GM19193 (cell line): ENCODE data around the gene MRPL40.

Experiments
- POLR2A ChIP-seq: IDR thresholded peaks from 4 replicates; pipeline ENCODE4 v1.6.1; 2011; ENCODE audit not compliant: insufficient read depth, insufficient read length; ENCODE audit errors: extremely low read depth

Gene MRPL40

GRCh38 chr22:19422440-19423301 lies 9.7 kb upstream of the MRPL40 start:
- TF ChIP-seq POLR2A = no peak

- no peak for TF ChIP-seq POLR2A
These were observed 8.2 kb upstream of the MRPL40 start for GRCh38 chr22:19424186-19424500.

- TF ChIP-seq POLR2A = peak; percentile 31
These were observed 2.1 kb upstream of the MRPL40 start for GRCh38 chr22:19429950-19430889.

GRCh38 chr22:19430890-19431541 lies 1.3 kb upstream of the MRPL40 start:
- TF ChIP-seq POLR2A = no peak

GRCh38 chr22:19431649-19432132 lies 654 bp upstream of the MRPL40 start, which contains the start of gene HIRA:
Gene HIRA, minus strand, starts transcription at chr22:19431733. Its CDS starts 257 bp downstream, at chr22:19431476.
- TF ChIP-seq POLR2A = peak; percentile 21

- TF ChIP-seq POLR2A = no peak
These were observed 2.1 kb downstream of the MRPL40 start for GRCh38 chr22:19434401-19434800.

GRCh38 chr22:19434829-19435580 lies 2.7 kb downstream of the MRPL40 start:
- TF ChIP-seq POLR2A = no peak

- no peak for TF ChIP-seq POLR2A
These were observed 6.0 kb downstream of the MRPL40 start for GRCh38 chr22:19438298-19438697.

- no peak for TF ChIP-seq POLR2A
These were observed 8.3 kb downstream of the MRPL40 start for GRCh38 chr22:19440411-19441195.

GRCh38 chr22:19442166-19442565 lies 9.8 kb downstream of the MRPL40 start:
- TF ChIP-seq POLR2A = no peak

GRCh38 chr22:19443544-19444211 lies 11.3 kb downstream of the MRPL40 start:
- TF ChIP-seq POLR2A = no peak

- TF ChIP-seq POLR2A = no peak
These were observed 14.4 kb downstream of the MRPL40 start for GRCh38 chr22:19446603-19447329.
